Activated CD4-positive, alpha-beta memory T cell treated with anti-CD3 and anti-CD28 coated beads, Interleukin-2, amount 10 ng/mL, durations not matched to agents 7 days and 5 days (primary cell): Measurements from ENCODE around the gene GREM2. TPM values are rescaled to one million over a fixed set of nuclear protein-coding genes. Genes with fewer than 3 reads are reported as not detected.

Source experiments
- CTCF ChIA-PET: fragments of 350-600 bp; sonication (Branson Sonifier 250); formaldehyde crosslinking; loops from one replicate; lab custom pipeline; 2021; ENCODE audit warnings: antibody characterized with exemption, inconsistent platforms; lab: Charles Lee
- POLR2A ChIA-PET: fragments of 350-600 bp; sonication (Branson Sonifier 250); formaldehyde crosslinking; loops from one replicate; lab custom pipeline; 2021; ENCODE audit warnings: antibody characterized with exemption; lab: Charles Lee
- DNase-seq: peaks from one replicate; pipeline ENCODE4 v3.0.0-alpha.2; 2020
- H3K27ac Mint-ChIP-seq: one replicate; pipeline ENCODE4 v1.8.0; 2021; ENCODE audit warnings: mild to moderate bottlenecking, mixed read lengths
- H3K27me3 Mint-ChIP-seq: one replicate; pipeline ENCODE4 v1.8.0; 2021; ENCODE audit warnings: mixed read lengths
- H3K36me3 Mint-ChIP-seq: one replicate; pipeline ENCODE4 v1.8.0; 2021; ENCODE audit warnings: low read depth, mixed read lengths
- H3K4me1 Mint-ChIP-seq: one replicate; pipeline ENCODE4 v1.8.0; 2021; ENCODE audit warnings: mixed read lengths
- H3K4me3 Mint-ChIP-seq: one replicate; pipeline ENCODE4 v1.8.0; 2021; ENCODE audit warnings: mild to moderate bottlenecking, mixed read lengths
- H3K9me3 Mint-ChIP-seq: one replicate; pipeline ENCODE4 v1.8.0; 2021; ENCODE audit warnings: mixed read lengths
- total RNA-seq, 2 experiments: library from RNA; stranded (reverse); gene quantifications; one replicate each; pipeline ENCODE4 v1.2.3, GENCODE V29; 2021

Gene GREM2
- total RNA-seq = 1 to 10 TPM; 1.4 to 1.6 TPM

- Mint-ChIP-seq H3K36me3 (no peaks in the 10 kb centered on the region), H3K9me3 (peaks cover 4% of the 10 kb centered on the region), H3K27ac (peak within 1 kb of the TSS; percentile 77), H3K4me1 (peaks cover 48% of the 10 kb centered on the region), H3K4me3 (peak within 1 kb of the TSS; percentile 85), H3K27me3 (peaks cover 36% of the 10 kb centered on the region)
- peak; percentile 70 for DNase-seq
- ChIA-PET POLR2A (interaction anchor here (0.7 to 2.6 kb wide), 3 partner anchors 10 to 113 kb away, joined by 3 to 19 read pairs (median 4); no protein-coding TSS in a partner anchor), CTCF (interaction anchor here (0.7 to 1.1 kb wide), 2 partner anchors 35 to 129 kb away, joined by 3 to 4 read pairs; no protein-coding TSS in a partner anchor)
Measured at GRCh38 chr1:240611619-240612480, at the start of gene GREM2. GREM2 (minus strand) TSS chr1:240612155; CDS start chr1:240493475, 118,680 bp downstream.

GRCh38 chr1:240658312-240658960 lies 46.5 kb upstream of the GREM2 start:
- Mint-ChIP-seq H3K4me3 (no peak overlapping the region), H3K36me3 (no peaks in the 10 kb centered on the region), H3K27me3 (peaks cover 3% of the 10 kb centered on the region), H3K4me1 (no peaks in the 10 kb centered on the region), H3K9me3 (peaks cover 14% of the 10 kb centered on the region), H3K27ac (no peak overlapping the region)
- ChIA-PET POLR2A (no interaction called here), CTCF (no interaction called here)
- no peak for DNase-seq

DNA sequence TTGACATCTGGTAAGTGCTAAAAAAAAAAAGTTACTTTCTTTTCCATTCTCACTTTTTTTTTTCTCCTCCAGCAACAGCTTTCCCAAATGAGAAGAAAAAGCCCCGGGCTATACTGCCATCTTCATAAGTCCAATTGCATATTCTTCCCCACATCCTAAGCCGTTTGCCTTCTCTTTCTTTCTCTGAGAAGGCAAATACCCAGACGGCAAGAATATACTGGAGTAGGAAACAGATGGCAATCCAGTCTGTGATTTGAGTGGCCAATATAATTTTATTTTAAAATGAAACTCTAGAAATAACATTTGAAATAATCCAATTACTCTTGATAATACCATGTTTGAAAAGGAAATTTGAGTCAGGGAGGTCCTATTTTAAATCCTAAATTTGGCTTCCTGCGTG lies 44.6 kb upstream of the GREM2 start:
- ChIA-PET POLR2A (no interaction called here), CTCF (no interaction called here)
- H3K27ac Mint-ChIP-seq = no peak overlapping the region
- no peak overlapping the region for H3K4me3 Mint-ChIP-seq
- peaks cover 3% of the 10 kb centered on the region for H3K27me3 Mint-ChIP-seq
- H3K9me3 Mint-ChIP-seq = peaks cover 8% of the 10 kb centered on the region
- H3K36me3 Mint-ChIP-seq = no peaks in the 10 kb centered on the region
- DNase-seq = no peak
- H3K4me1 Mint-ChIP-seq = peaks cover 11% of the 10 kb centered on the region

DNA sequence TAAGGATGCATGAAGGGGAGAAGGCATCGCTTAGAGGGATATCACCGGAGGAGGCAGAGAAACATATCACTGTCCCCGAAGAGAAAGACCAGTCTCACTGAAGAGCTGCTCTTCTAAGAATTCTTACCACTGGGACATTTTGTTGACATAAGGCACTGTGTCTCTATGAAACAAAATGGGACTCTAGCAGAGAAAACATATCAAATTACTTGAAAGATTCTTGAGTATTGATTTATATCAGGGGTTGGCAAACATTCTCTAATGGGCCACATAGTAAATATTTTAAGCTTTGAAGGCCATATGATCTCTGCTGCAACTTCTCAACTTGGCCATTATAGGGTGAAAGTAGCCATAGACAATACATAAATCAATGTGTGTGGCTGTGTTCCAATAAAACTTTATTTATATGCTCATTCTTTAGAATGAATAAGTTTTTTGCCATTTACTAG lies 41.0 kb upstream of the GREM2 start:
- POLR2A ChIA-PET = no interaction called here

DNA sequence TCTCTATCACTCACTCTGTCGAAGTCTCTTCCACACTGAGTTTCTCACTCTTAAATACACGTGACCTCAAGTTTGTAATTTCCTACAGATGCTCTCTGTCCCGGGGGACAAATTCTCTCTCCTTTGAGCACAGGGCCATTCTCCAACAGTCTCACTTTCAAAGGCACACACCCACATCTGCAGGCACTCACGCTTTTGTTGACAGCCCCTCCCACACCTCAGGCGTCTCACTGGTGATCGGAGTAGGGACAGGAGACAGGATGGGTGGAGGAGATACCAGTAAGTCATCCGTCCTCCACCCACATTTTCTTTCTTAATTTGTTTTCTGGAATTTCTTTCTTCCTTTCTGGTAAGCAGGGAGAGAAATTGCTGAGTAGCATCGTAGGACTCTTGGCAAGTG lies 40.6 kb upstream of the GREM2 start:
- CTCF ChIA-PET = no interaction called here
- H3K27me3 Mint-ChIP-seq = peaks cover 3% of the 10 kb centered on the region

More for the DNA sequence above, 41.0 kb upstream of the GREM2 start:
- Mint-ChIP-seq H3K4me3 (no peak overlapping the region), H3K4me1 (peaks cover 11% of the 10 kb centered on the region), H3K36me3 (no peaks in the 10 kb centered on the region), H3K27ac (peak overlapping the region; percentile 79), H3K9me3 (peaks cover 5% of the 10 kb centered on the region), H3K27me3 (peaks cover 3% of the 10 kb centered on the region)
- DNase-seq = no peak
- CTCF ChIA-PET = no interaction called here

GRCh38 chr1:240650877-240651276 lies 38.9 kb upstream of the GREM2 start:
- Mint-ChIP-seq H3K9me3 (peaks cover 5% of the 10 kb centered on the region), H3K4me1 (peaks cover 11% of the 10 kb centered on the region), H3K36me3 (no peaks in the 10 kb centered on the region), H3K4me3 (no peak overlapping the region), H3K27ac (no peak overlapping the region), H3K27me3 (no peaks in the 10 kb centered on the region)
- no peak for DNase-seq
- ChIA-PET CTCF (no interaction called here), POLR2A (no interaction called here)

More for the DNA sequence above, 40.6 kb upstream of the GREM2 start:
- peak; percentile 18 for DNase-seq
- peaks cover 11% of the 10 kb centered on the region for H3K4me1 Mint-ChIP-seq
- peaks cover 5% of the 10 kb centered on the region for H3K9me3 Mint-ChIP-seq
- H3K4me3 Mint-ChIP-seq = no peak overlapping the region
- H3K36me3 Mint-ChIP-seq = no peaks in the 10 kb centered on the region
- POLR2A ChIA-PET = no interaction called here
- H3K27ac Mint-ChIP-seq = peak overlapping the region; percentile 79

GRCh38 chr1:240649733-240650721 lies 38.1 kb upstream of the GREM2 start:
- Mint-ChIP-seq H3K36me3 (no peaks in the 10 kb centered on the region), H3K9me3 (peaks cover 3% of the 10 kb centered on the region), H3K4me1 (peaks cover 11% of the 10 kb centered on the region), H3K27ac (no peak overlapping the region), H3K4me3 (no peak overlapping the region), H3K27me3 (no peaks in the 10 kb centered on the region)
- CTCF ChIA-PET = no interaction called here
- DNase-seq = no peak
- POLR2A ChIA-PET = no interaction called here

DNA sequence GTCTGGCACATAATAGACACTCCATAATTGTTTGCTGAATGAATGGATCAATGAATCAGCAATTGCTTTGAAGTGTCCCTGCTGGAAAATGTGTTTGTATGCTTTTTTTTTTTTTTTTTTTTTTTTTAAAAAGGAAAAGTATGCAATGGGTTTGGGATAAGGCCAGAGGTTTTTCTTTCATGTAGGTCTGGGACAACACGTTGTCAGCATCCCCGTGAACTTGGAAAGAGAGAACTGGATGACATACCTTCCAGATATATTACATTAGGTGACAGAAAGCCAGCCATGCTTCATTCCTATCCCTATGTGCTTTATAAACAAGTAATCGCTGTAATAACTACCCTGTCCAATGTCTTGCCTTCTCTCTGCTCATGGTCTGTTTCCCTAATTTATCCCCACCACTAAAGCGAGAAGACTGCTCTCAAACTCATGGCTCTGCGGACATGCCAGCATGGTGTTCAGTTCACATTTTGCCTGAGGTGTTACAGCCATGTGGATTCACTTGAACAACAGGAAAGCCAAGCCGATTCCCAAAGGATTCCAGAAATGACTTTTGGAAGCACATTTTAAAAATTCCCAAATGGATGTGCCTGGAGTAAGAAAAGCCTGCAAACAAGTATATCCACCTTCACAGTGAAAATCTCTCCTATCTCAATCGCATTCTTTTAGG lies 34.8 kb upstream of the GREM2 start:
- CTCF ChIA-PET = no interaction called here

DNA sequence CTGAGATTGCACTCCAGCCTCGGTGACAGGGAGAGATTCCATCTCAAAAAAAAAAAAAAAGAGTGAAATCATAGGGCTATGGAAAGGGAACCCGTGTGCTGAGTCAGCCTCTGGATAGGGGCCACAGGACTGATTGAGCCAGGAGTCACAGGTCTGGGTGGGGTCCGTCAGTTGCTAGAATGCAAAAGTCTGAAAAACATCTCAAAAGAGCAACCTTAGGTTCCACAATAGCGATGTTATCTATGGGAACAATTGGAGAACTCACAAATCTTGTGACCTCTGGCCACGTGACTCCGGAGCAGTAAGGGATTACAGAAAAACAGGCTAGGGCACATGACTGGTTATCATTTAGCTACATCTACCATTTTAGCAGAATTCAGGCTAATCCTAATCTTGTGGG lies 32.8 kb upstream of the GREM2 start:
- Mint-ChIP-seq H3K36me3 (no peaks in the 10 kb centered on the region), H3K9me3 (no peaks in the 10 kb centered on the region), H3K27me3 (no peaks in the 10 kb centered on the region), H3K4me1 (no peaks in the 10 kb centered on the region), H3K27ac (no peak overlapping the region), H3K4me3 (no peak overlapping the region)
- DNase-seq = no peak
- POLR2A ChIA-PET = no interaction called here
- CTCF ChIA-PET = no interaction called here

More for the DNA sequence above, 34.8 kb upstream of the GREM2 start:
- H3K36me3 Mint-ChIP-seq = no peaks in the 10 kb centered on the region
- no peaks in the 10 kb centered on the region for H3K9me3 Mint-ChIP-seq
- H3K4me1 Mint-ChIP-seq = no peaks in the 10 kb centered on the region
- DNase-seq = no peak
- POLR2A ChIA-PET = no interaction called here
- no peaks in the 10 kb centered on the region for H3K27me3 Mint-ChIP-seq
- H3K4me3 Mint-ChIP-seq = no peak overlapping the region
- no peak overlapping the region for H3K27ac Mint-ChIP-seq

- no peaks in the 10 kb centered on the region for H3K4me1 Mint-ChIP-seq
- H3K4me3 Mint-ChIP-seq = no peak overlapping the region
- H3K9me3 Mint-ChIP-seq = peaks cover 5% of the 10 kb centered on the region
- no peak overlapping the region for H3K27ac Mint-ChIP-seq
- ChIA-PET CTCF (no interaction called here), POLR2A (no interaction called here)
- no peaks in the 10 kb centered on the region for H3K27me3 Mint-ChIP-seq
- no peak for DNase-seq
- H3K36me3 Mint-ChIP-seq = no peaks in the 10 kb centered on the region
Measured at GRCh38 chr1:240635466-240636256, 23.7 kb upstream of the GREM2 start.

DNA sequence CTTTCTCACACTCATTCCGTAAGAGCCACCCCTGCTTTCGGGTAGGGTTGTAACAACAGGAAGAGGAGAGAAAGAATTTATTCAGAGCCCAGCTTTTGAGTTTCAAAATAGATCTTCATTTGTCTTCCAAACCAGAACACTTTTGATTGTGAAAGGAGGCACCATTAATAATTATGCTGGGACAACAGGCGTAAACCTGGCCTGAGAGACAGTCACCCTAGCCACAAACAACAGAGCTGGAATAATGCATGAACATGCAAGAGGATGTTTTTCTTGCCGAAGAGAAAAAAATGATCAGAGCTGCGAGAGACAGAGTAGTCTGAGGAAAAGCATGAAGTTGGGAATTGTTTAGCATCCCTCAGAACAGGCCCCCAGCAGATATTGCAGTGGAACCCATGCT lies 18.5 kb upstream of the GREM2 start:
- no peak for DNase-seq
- H3K9me3 Mint-ChIP-seq = no peaks in the 10 kb centered on the region
- no peak overlapping the region for H3K27ac Mint-ChIP-seq
- H3K4me1 Mint-ChIP-seq = no peaks in the 10 kb centered on the region
- no peaks in the 10 kb centered on the region for H3K36me3 Mint-ChIP-seq
- CTCF ChIA-PET = no interaction called here
- POLR2A ChIA-PET = no interaction called here
- no peak overlapping the region for H3K4me3 Mint-ChIP-seq
- H3K27me3 Mint-ChIP-seq = peaks cover 2% of the 10 kb centered on the region
